Liver (tissue), 9 donors: ENCODE data around the gene SLC9C2. TPM values are rescaled to one million over a fixed set of nuclear protein-coding genes. Genes with fewer than 3 reads are reported as not detected.

ENCODE experiments used
- DNase-seq: peaks from one replicate; pipeline ENCODE4 v3.0.0-alpha.2; 2017; ENCODE audit warnings: low spot score
- H3K27ac ChIP-seq, 2 donors: one replicate each; pipeline ENCODE4 v1.7.0; 2013; ENCODE audit warnings: inconsistent platforms in 2 of 2, low read length in 2 of 2, control low read depth in 1 of 2, low read depth in 1 of 2, mild to moderate bottlenecking in 1 of 2
- H3K27me3 ChIP-seq, 4 donors: one replicate each; pipeline versions ENCODE4 v1.6.1 to v1.7.0; 2013; ENCODE audit warnings: low read length in 3 of 4, inconsistent platforms in 1 of 4, mild to moderate bottlenecking in 1 of 4, moderate library complexity in 1 of 4; ENCODE audit not compliant: control insufficient read depth in 4 of 4, insufficient read depth in 4 of 4
- H3K36me3 ChIP-seq, 4 donors: one replicate each; pipeline versions ENCODE4 v1.6.1 to v1.7.0; 2013; ENCODE audit warnings: low read length in 3 of 4, mild to moderate bottlenecking in 3 of 4, low read depth in 1 of 4, moderate library complexity in 1 of 4; ENCODE audit not compliant: control insufficient read depth in 4 of 4, insufficient read depth in 3 of 4
- H3K4me1 ChIP-seq, 4 donors: one replicate each; pipeline versions ENCODE4 v1.6.1 to v1.7.0; 2013; ENCODE audit warnings: low read length in 3 of 4, mild to moderate bottlenecking in 3 of 4, moderate library complexity in 1 of 4; ENCODE audit not compliant: control insufficient read depth in 4 of 4, insufficient read depth in 4 of 4
- H3K4me3 ChIP-seq, 3 donors: one replicate each; pipeline versions ENCODE4 v1.6.1 to v1.7.0; 2013; ENCODE audit warnings: low read length in 3 of 3, control low read depth in 1 of 3, low read depth in 1 of 3, mild to moderate bottlenecking in 1 of 3
- H3K9ac ChIP-seq, 2 donors: one replicate each; pipeline ENCODE4 v1.7.0; 2013; ENCODE audit warnings: low read length in 2 of 2, mild to moderate bottlenecking in 2 of 2, moderate library complexity in 2 of 2, control low read depth in 1 of 2, low read depth in 1 of 2
- H3K9me3 ChIP-seq, 4 donors: one replicate each; pipeline versions ENCODE4 v1.6.1 to v1.7.0; 2013; ENCODE audit warnings: low read length in 3 of 4; ENCODE audit not compliant: control insufficient read depth in 4 of 4
- ATF3 ChIP-seq: IDR thresholded peaks from 2 replicates; pipeline ENCODE4 v1.6.1; 2016; ENCODE audit warnings: antibody characterized with exemption
- GABPA ChIP-seq, 2 donors: IDR thresholded peaks in 1 of 2; conservative IDR thresholded peaks in 1 of 2; 2 replicates each; pipeline ENCODE4 v1.6.1; 2016; ENCODE audit warnings: antibody characterized with exemption in 2 of 2, mild to moderate bottlenecking in 1 of 2, moderate library complexity in 1 of 2
- HNF4A ChIP-seq, 2 donors: conservative IDR thresholded peaks; 2 replicates each; pipeline ENCODE4 v1.6.1; 2016; ENCODE audit warnings: antibody characterized with exemption in 2 of 2, mild to moderate bottlenecking in 2 of 2
- RAD21 ChIP-seq, 2 donors: IDR thresholded peaks; 2 replicates each; pipeline ENCODE4 v1.6.1; 2016; ENCODE audit warnings: antibody characterized with exemption in 2 of 2, mild to moderate bottlenecking in 2 of 2
- TAF1 ChIP-seq: conservative IDR thresholded peaks from 2 replicates; pipeline ENCODE4 v1.6.1; 2016; ENCODE audit warnings: antibody characterized with exemption, mild to moderate bottlenecking
- YY1 ChIP-seq: IDR thresholded peaks from 2 replicates; pipeline ENCODE4 v1.6.1; 2016; ENCODE audit warnings: antibody characterized with exemption, mild to moderate bottlenecking
- WGBS: extraction: QIAGEN DNeasy Blood & Tissue Kit; methylation state at CpG from one replicate; pipeline ENCODE4 v1.1.7; 2013; 5-methylcytosine and 5-hydroxymethylcytosine counted together
- polyA plus RNA-seq, 2 donors: library from polyadenylated mRNA; stranded (reverse) in 1 of 2; unstranded in 1 of 2; fragments of 200-250 nt in 1 of 2; fragments of >200 nt in 1 of 2; fragmentation: Nextera tagmentation in 1 of 2; extraction: Ambion mirVana in 1 of 2; gene quantifications; one replicate each; pipeline versions ENCODE4 v1.2.1 to v1.2.3, GENCODE V29; 2013 to 2015
- total RNA-seq, 2 donors: library from RNA; depleted of rRNA; stranded (reverse); fragments of >200 nt; gene quantifications; one replicate each; pipeline ENCODE4 v1.2.3, GENCODE V29; 2014
- TF ChIP-seq, protein P1 (sequence below): IDR thresholded peaks from 2 replicates; pipeline ENCODE4 v1.6.1; 2016; ENCODE audit warnings: antibody characterized with exemption, mild to moderate bottlenecking
- donor health status: healthy.
- donor health status: healthy.
- donor health status: healthy.
- donor health status: healthy.
- donor health status: healthy.

The SLC9C2 gene
- total and polyA plus RNA-seq, 4 donors, result not detected

DNA sequence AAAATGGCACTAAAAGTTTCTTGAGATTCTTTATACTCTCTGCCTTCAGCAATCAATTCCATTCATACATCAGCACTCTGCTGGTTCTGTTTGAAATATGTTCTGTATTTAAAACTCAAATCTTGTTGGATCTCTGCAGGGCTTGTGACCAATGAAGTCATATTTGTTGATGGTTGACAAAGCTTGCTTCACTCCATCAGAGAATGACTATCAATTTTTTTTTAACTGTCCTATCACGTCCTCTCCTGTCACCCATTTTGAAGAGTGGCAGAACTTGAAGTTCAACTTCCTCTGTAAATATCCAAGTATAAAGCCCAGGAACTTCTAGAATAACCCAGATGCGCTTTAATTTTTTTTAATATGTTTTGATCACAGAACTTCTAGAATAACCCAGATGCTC lies 114.9 kb downstream of the SLC9C2 start (continued):
- TF ChIP-seq, protein P1, sequence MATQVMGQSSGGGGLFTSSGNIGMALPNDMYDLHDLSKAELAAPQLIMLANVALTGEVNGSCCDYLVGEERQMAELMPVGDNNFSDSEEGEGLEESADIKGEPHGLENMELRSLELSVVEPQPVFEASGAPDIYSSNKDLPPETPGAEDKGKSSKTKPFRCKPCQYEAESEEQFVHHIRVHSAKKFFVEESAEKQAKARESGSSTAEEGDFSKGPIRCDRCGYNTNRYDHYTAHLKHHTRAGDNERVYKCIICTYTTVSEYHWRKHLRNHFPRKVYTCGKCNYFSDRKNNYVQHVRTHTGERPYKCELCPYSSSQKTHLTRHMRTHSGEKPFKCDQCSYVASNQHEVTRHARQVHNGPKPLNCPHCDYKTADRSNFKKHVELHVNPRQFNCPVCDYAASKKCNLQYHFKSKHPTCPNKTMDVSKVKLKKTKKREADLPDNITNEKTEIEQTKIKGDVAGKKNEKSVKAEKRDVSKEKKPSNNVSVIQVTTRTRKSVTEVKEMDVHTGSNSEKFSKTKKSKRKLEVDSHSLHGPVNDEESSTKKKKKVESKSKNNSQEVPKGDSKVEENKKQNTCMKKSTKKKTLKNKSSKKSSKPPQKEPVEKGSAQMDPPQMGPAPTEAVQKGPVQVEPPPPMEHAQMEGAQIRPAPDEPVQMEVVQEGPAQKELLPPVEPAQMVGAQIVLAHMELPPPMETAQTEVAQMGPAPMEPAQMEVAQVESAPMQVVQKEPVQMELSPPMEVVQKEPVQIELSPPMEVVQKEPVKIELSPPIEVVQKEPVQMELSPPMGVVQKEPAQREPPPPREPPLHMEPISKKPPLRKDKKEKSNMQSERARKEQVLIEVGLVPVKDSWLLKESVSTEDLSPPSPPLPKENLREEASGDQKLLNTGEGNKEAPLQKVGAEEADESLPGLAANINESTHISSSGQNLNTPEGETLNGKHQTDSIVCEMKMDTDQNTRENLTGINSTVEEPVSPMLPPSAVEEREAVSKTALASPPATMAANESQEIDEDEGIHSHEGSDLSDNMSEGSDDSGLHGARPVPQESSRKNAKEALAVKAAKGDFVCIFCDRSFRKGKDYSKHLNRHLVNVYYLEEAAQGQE, result no peak

- Histone ChIP-seq H3K36me3 (peaks cover 19 to 82% (median 78%) of the 10 kb centered on the region in 4 donors), H3K4me3 (no peak overlapping the region), H3K9ac (no peak overlapping the region), H3K27ac (no peak overlapping the region), H3K4me1 (peaks cover 1 to 15% (median 9%) of the 10 kb centered on the region in 4 donors), H3K9me3 (no peaks in the 10 kb centered on the region), H3K27me3 (no peaks in the 10 kb centered on the region)
- DNase-seq, result no peak
- 94% methylated on average over 7 of the region's 7 CpGs for WGBS
- no peak for TF ChIP-seq TAF1
- TF ChIP-seq, protein P1, result no peak
- no peak for TF ChIP-seq RAD21 (IDR thresholded peaks at IDR 0.05)
- TF ChIP-seq GABPA (IDR thresholded peaks at IDR 0.05 in 1 of 2, conservative IDR thresholded peaks at IDR 0.05 in 1 of 2), result no peak
- no peak for TF ChIP-seq HNF4A (conservative IDR thresholded peaks at IDR 0.05)
- no peak for TF ChIP-seq YY1
Measured at GRCh38 chr1:173485401-173485800, 117.5 kb downstream of the SLC9C2 start.

GRCh38 chr1:173484276-173484675 lies 118.6 kb downstream of the SLC9C2 start:
- Histone ChIP-seq H3K4me3 (no peak overlapping the region), H3K9me3 (no peaks in the 10 kb centered on the region), H3K9ac (no peak overlapping the region), H3K27ac (no peak overlapping the region), H3K4me1 (peaks cover 1 to 26% (median 20%) of the 10 kb centered on the region in 4 donors), H3K36me3 (peaks cover 18 to 81% (median 77%) of the 10 kb centered on the region in 4 donors), H3K27me3 (no peaks in the 10 kb centered on the region)
- DNase-seq, result no peak
- no peak for TF ChIP-seq ATF3
- 96% methylated on average over 2 of the region's 2 CpGs for WGBS

GRCh38 chr1:173482683-173483082 lies 120.2 kb downstream of the SLC9C2 start:
- no peak overlapping the region for H3K9ac ChIP-seq
- H3K9me3 ChIP-seq, result no peaks in the 10 kb centered on the region
- TF ChIP-seq RAD21 (IDR thresholded peaks at IDR 0.05), result no peak
- peaks cover 15 to 65% (median 61%) of the 10 kb centered on the region in 4 donors for H3K36me3 ChIP-seq
- no peak overlapping the region for H3K4me3 ChIP-seq
- no peak for DNase-seq
- 84% methylated on average over 1 of the region's 1 CpG for WGBS
- peaks cover 1 to 39% (median 30%) of the 10 kb centered on the region in 4 donors for H3K4me1 ChIP-seq
- no peaks in the 10 kb centered on the region for H3K27me3 ChIP-seq
- no peak overlapping the region for H3K27ac ChIP-seq
